Measurements from ENCODE around the gene SIDT2. TPM values are rescaled to one million over a fixed set of nuclear protein-coding genes. Genes with fewer than 3 reads are reported as not detected.

Gene SIDT2
- total and polyA plus RNA-seq, 2 of the 4 experiments (the other 2 are of a cell fraction): 7.3 to 30.3 TPM

GRCh38 chr11:117175104-117175503 is 3.4 kb upstream of the SIDT2 start:
- CTCF ChIA-PET: no interaction called here
- no peak for DNase-seq

More at GRCh38 chr11:117175104-117175503, 3.4 kb upstream of the SIDT2 start:
- Histone ChIP-seq H3K9ac (ENCODE audit: low read depth, low read length) (no peak overlapping the region), H3K36me3 (ENCODE audit: control insufficient read depth, insufficient read depth, low read length) (peaks cover 5% of the 10 kb centered on the region), H3K9me3 (ENCODE audit: control insufficient read depth, insufficient read depth, low read length) (no peaks in the 10 kb centered on the region), H3K4ac (ENCODE audit: low read depth, low read length) (no peak overlapping the region), H3K18ac (ENCODE audit: low read depth, low read length) (no peak overlapping the region), H3K27ac (ENCODE audit: insufficient read depth, low read length) (no peak overlapping the region), H3K14ac (replicated peaks; ENCODE audit: low read depth, low read length) (no peak overlapping the region), H2AK5ac (ENCODE audit: low read depth, low read length) (no peak overlapping the region), H2BK120ac (ENCODE audit: low read depth, low read length) (no peak overlapping the region), H4K91ac (ENCODE audit: insufficient read depth, low read depth, low read length) (no peak overlapping the region), H3K4me1 (ENCODE audit: control insufficient read depth, insufficient read depth, low read length) (peaks cover 21% of the 10 kb centered on the region), H3K23ac (ENCODE audit: low read depth, low read length) (0 out of 2 replicates have a peak overlapping the region, but pooled peaks have one; percentile 37), H2BK5ac (ENCODE audit: low read depth, low read length, poor library complexity, severe bottlenecking) (no peak overlapping the region), H3K4me2 (ENCODE audit: low read depth, low read length) (no peak overlapping the region), H2BK15ac (ENCODE audit: low read depth, low read length) (no peak overlapping the region), H3K4me3 (ENCODE audit: insufficient read depth, low read depth, low read length) (no peak overlapping the region), H4K5ac (ENCODE audit: low read depth, low read length) (no peak overlapping the region), H4K8ac (ENCODE audit: low read depth in 2 of 2, low read length in 2 of 2) (no peak overlapping the region), H2BK20ac (ENCODE audit: low read depth, low read length) (no peak overlapping the region), H2AK9ac (replicated peaks; ENCODE audit: low read depth, low read length, poor library complexity) (no peak overlapping the region), H3K79me1 (ENCODE audit: low read depth in 1 of 2, low read length in 2 of 2) (peaks cover 11 to 53% of the 10 kb centered on the region in 2 experiments), H2AFZ (replicated peaks; ENCODE audit: low read length, poor library complexity) (no peak overlapping the region), H3K27me3 (ENCODE audit: control insufficient read depth, insufficient read depth, low read length) (no peaks in the 10 kb centered on the region), H3K9me1 (ENCODE audit: insufficient read depth, low read length) (peaks cover 13% of the 10 kb centered on the region), H4K20me1 (ENCODE audit: insufficient read depth, low read length) (peaks cover 10% of the 10 kb centered on the region), H3K56ac (ENCODE audit: extremely low read depth, insufficient read depth, low read length) (no peak overlapping the region)
- WGBS, 2 experiments (ENCODE audit: extremely low coverage in 2 of 2, insufficient read length in 1 of 2): 67% methylated on average over 3 of the region's 7 CpGs; no CpG with 5 or more reads in 1 of the 2 experiments
- POLR2A ChIA-PET (ENCODE audit: unreplicated experiment): no interaction called here
- TF ChIP-seq CHD1 (IDR thresholded peaks at IDR 0.05; ENCODE audit: low read depth, low read length) (no peak), USF2 (IDR thresholded peaks at IDR 0.05; ENCODE audit: low read depth, low read length) (no peak), RFX5 (IDR thresholded peaks at IDR 0.05; ENCODE audit: low read depth, low read length) (no peak), POLR2A (IDR thresholded peaks at IDR 0.05; ENCODE audit: low read depth, low read length) (no peak), RCOR1 (IDR thresholded peaks at IDR 0.05; ENCODE audit: insufficient replicate concordance, low read length) (no peak), RAD21 (IDR thresholded peaks at IDR 0.05; ENCODE audit: low read length) (no peak), MAZ (IDR thresholded peaks at IDR 0.05; ENCODE audit: borderline replicate concordance, low read depth, low read length) (no peak), MXI1 (IDR thresholded peaks at IDR 0.05; ENCODE audit: borderline replicate concordance, low read depth, low read length) (no peak), NFE2L2 (IDR thresholded peaks at IDR 0.05; ENCODE audit: low read depth, low read length) (no peak), SMC3 (IDR thresholded peaks at IDR 0.05; ENCODE audit: low read depth, low read length) (no peak), FOS (IDR thresholded peaks at IDR 0.05; ENCODE audit: low read depth, low read length) (no peak), BHLHE40 (IDR thresholded peaks at IDR 0.05; ENCODE audit: low read depth, low read length) (no peak), CTCF (conservative IDR thresholded peaks at IDR 0.05; ENCODE audit: low read depth, low read length) (no peak), MAFK (IDR thresholded peaks at IDR 0.05; ENCODE audit: low read depth, low read length) (no peak), ELK1 (IDR thresholded peaks at IDR 0.05; ENCODE audit: borderline replicate concordance, low read depth, low read length) (no peak), CEBPB (IDR thresholded peaks at IDR 0.05; ENCODE audit: low read depth, low read length) (no peak)
- intact Hi-C loops (cut with micrococcal nuclease): no loop called here
- no TSS peak for BruUV-seq (replicated peaks)
- dilution Hi-C loops (cut with HindIII; ENCODE audit: low sequenced_read_pairs, unreplicated experiment): no loop called here
- no peak for ATAC-seq (ENCODE audit: low read depth)
- in situ Hi-C loops (cut with MboI; ENCODE audit: low sequenced_read_pairs): no loop called here
